ENCODE measurements around the gene PKN2.
"Not testable (repeated sequence)": the region's sequence is repeated elsewhere in the genome, so short reads cannot be mapped to it uniquely, and the experiment has no call there.

- TF ChIP-seq, protein P1, sequence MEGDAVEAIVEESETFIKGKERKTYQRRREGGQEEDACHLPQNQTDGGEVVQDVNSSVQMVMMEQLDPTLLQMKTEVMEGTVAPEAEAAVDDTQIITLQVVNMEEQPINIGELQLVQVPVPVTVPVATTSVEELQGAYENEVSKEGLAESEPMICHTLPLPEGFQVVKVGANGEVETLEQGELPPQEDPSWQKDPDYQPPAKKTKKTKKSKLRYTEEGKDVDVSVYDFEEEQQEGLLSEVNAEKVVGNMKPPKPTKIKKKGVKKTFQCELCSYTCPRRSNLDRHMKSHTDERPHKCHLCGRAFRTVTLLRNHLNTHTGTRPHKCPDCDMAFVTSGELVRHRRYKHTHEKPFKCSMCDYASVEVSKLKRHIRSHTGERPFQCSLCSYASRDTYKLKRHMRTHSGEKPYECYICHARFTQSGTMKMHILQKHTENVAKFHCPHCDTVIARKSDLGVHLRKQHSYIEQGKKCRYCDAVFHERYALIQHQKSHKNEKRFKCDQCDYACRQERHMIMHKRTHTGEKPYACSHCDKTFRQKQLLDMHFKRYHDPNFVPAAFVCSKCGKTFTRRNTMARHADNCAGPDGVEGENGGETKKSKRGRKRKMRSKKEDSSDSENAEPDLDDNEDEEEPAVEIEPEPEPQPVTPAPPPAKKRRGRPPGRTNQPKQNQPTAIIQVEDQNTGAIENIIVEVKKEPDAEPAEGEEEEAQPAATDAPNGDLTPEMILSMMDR (IDR thresholded peaks at IDR 0.05; ENCODE audit: low read depth, low read length, poor library complexity, severe bottlenecking), result not testable (repeated sequence)
- TF ChIP-seq EZH2phosphoT487 (IDR thresholded peaks at IDR 0.05; ENCODE audit: borderline replicate concordance, low read length), result not testable (repeated sequence)
These were observed 135.6 kb downstream of the PKN2 start for GRCh38 chr1:88819642-88820041.
